PC-9 (cell line): Measurements from ENCODE around the gene PTPRD. TPM values are rescaled to one million over a fixed set of nuclear protein-coding genes. Genes with fewer than 3 reads are reported as not detected.

Experiments
- BruUV-seq: library from RNA; stranded (reverse); fragments of 400-500 nt; replicated peaks from 2 replicates; lab custom pipeline; 2021; lab: Mats Ljungman, UMichigan
- CTCF ChIA-PET: fragments of 300-600 bp; sonication (Branson Sonifier 250); formaldehyde crosslinking; loops from one replicate; lab custom pipeline; 2022; ENCODE audit warnings: antibody characterized with exemption; lab: Charles Lee
- POLR2A ChIA-PET: fragments of 300-600 bp; sonication (Branson Sonifier 250); formaldehyde crosslinking; loops from one replicate; lab custom pipeline; 2022; ENCODE audit warnings: antibody characterized with exemption; ENCODE audit not compliant: unreplicated experiment; lab: Charles Lee
- DNase-seq, 2 experiments: peaks; one replicate each; pipeline versions ENCODE4 v3.0.0 to v3.0.0-alpha.2; 2015 to 2022; ENCODE audit warnings: mixed read lengths in 1 of 2
- H2AFZ ChIP-seq: fragments of 200-600 bp; sonication (generic); 2 replicates; pipeline ENCODE4 v1.8.1; 2017; ENCODE audit warnings: antibody characterized with exemption
- H3F3A ChIP-seq: fragments of 200-600 bp; sonication (generic); 2 replicates; pipeline ENCODE4 v1.8.1; 2017; ENCODE audit warnings: antibody characterized with exemption, mild to moderate bottlenecking, low read depth; ENCODE audit not compliant: insufficient read depth
- H3K27ac ChIP-seq: fragments of 200-600 bp; sonication (generic); 2 replicates; pipeline ENCODE4 v1.6.1; 2016; ENCODE audit warnings: mixed run types
- H3K27me3 ChIP-seq: fragments of 200-600 bp; sonication (generic); 2 replicates; pipeline ENCODE4 v1.6.1; 2016; ENCODE audit warnings: low read depth, mixed run types; ENCODE audit not compliant: insufficient read depth
- H3K36me3 ChIP-seq: fragments of 200-600 bp; sonication (generic); 2 replicates; pipeline ENCODE4 v1.6.1; 2016; ENCODE audit warnings: low read depth, mixed run types
- H3K4me1 ChIP-seq: fragments of 200-600 bp; sonication (generic); replicated peaks from 2 replicates; pipeline ENCODE4 v1.6.1; 2016; ENCODE audit warnings: mixed run types; ENCODE audit not compliant: insufficient read depth
- H3K4me2 ChIP-seq: fragments of 200-600 bp; sonication (generic); 2 replicates; pipeline ENCODE4 v1.6.1; 2017; ENCODE audit warnings: mixed run types
- H3K4me3 ChIP-seq: fragments of 200-600 bp; sonication (generic); 2 replicates; pipeline ENCODE4 v1.6.1; 2016; ENCODE audit warnings: mixed run types
- H3K79me2 ChIP-seq: fragments of 200-600 bp; sonication (generic); 2 replicates; pipeline ENCODE4 v1.6.1; 2017; ENCODE audit warnings: low read depth, mixed run types
- H3K9me2 ChIP-seq: fragments of 200-600 bp; sonication (generic); 2 replicates; pipeline ENCODE4 v1.8.1; 2017; ENCODE audit warnings: mild to moderate bottlenecking; ENCODE audit not compliant: insufficient read depth
- H3K9me3 ChIP-seq: fragments of 200-600 bp; sonication (generic); 2 replicates; pipeline ENCODE4 v1.8.1; 2016; ENCODE audit warnings: low read depth; ENCODE audit not compliant: insufficient read depth
- H4K20me1 ChIP-seq: fragments of 200-600 bp; sonication (generic); 2 replicates; pipeline ENCODE4 v1.8.1; 2017; ENCODE audit not compliant: insufficient read depth
- CTCF ChIP-seq: fragments of 200-600 bp; sonication (generic); conservative IDR thresholded peaks from 2 replicates; pipeline ENCODE4 v1.6.1; 2017; ENCODE audit warnings: mixed run types, antibody characterized with exemption, mild to moderate bottlenecking, moderate library complexity
- EZH2 ChIP-seq: fragments of 200-600 bp; sonication (generic); IDR thresholded peaks from 2 replicates; pipeline ENCODE4 v1.8.0; 2017; ENCODE audit warnings: antibody characterized with exemption, low read depth
- intact Hi-C: fragments of 100-400 bp; cut with micrococcal nuclease; formaldehyde crosslinking; loops from one replicate; pipeline ENCODE4 v1.10.0; 2022; ENCODE audit not compliant: unreplicated experiment
- total RNA-seq: library from RNA; stranded (reverse); gene quantifications from 2 replicates; pipeline ENCODE4 v1.2.3, GENCODE V29; 2021

Gene PTPRD
- total RNA-seq, 1 experiment from 2014 or later: not detected

- Histone ChIP-seq H3K4me1 (no peaks in the 10 kb centered on the region), H3K79me2 (no peaks in the 10 kb centered on the region), H3K4me3 (no peak overlapping the region), H4K20me1 (no peaks in the 10 kb centered on the region), H3K9me3 (no peaks in the 10 kb centered on the region), H2AFZ (no peak overlapping the region), H3K36me3 (no peaks in the 10 kb centered on the region), H3K27me3 (no peaks in the 10 kb centered on the region), H3F3A (no peaks in the 10 kb centered on the region), H3K27ac (no peak overlapping the region), H3K9me2 (no peaks in the 10 kb centered on the region), H3K4me2 (no peak overlapping the region)
- DNase-seq: no peak
- POLR2A ChIA-PET: no interaction called here
- CTCF ChIA-PET: no interaction called here
- no TSS peak for BruUV-seq
- TF ChIP-seq CTCF (no peak), EZH2 (no peak)
- intact Hi-C loops: no loop called here
These were observed 698.6 kb downstream of the PTPRD start for GRCh38 chr9:9914174-9914573.

- Histone ChIP-seq H3K9me2 (no peaks in the 10 kb centered on the region), H3K27me3 (no peaks in the 10 kb centered on the region), H3K27ac (no peak overlapping the region), H3K36me3 (no peaks in the 10 kb centered on the region), H3K9me3 (no peaks in the 10 kb centered on the region), H2AFZ (no peak overlapping the region), H3K79me2 (no peaks in the 10 kb centered on the region), H3K4me1 (no peaks in the 10 kb centered on the region), H3K4me3 (no peak overlapping the region), H3K4me2 (no peak overlapping the region), H4K20me1 (no peaks in the 10 kb centered on the region), H3F3A (no peaks in the 10 kb centered on the region)
- no TSS peak for BruUV-seq
- CTCF ChIA-PET: no interaction called here
- no peak for DNase-seq
- intact Hi-C loops: no loop called here
- TF ChIP-seq CTCF (no peak), EZH2 (no peak)
- POLR2A ChIA-PET: no interaction called here
These were observed 699.4 kb downstream of the PTPRD start for GRCh38 chr9:9913276-9913832.

- peak; percentile 26; the same call in 1 of the 2 replicates for TF ChIP-seq CTCF
- no peak for TF ChIP-seq EZH2
- DNase-seq: no peak
- Histone ChIP-seq H3F3A (no peaks in the 10 kb centered on the region), H3K4me1 (no peaks in the 10 kb centered on the region), H3K36me3 (no peaks in the 10 kb centered on the region), H3K4me2 (no peak overlapping the region), H2AFZ (no peak overlapping the region), H3K4me3 (no peak overlapping the region), H3K27me3 (no peaks in the 10 kb centered on the region), H4K20me1 (no peaks in the 10 kb centered on the region), H3K9me2 (no peaks in the 10 kb centered on the region), H3K27ac (no peak overlapping the region), H3K79me2 (no peaks in the 10 kb centered on the region), H3K9me3 (no peaks in the 10 kb centered on the region)
- CTCF ChIA-PET: no interaction called here
- POLR2A ChIA-PET: no interaction called here
- BruUV-seq: no TSS peak
- intact Hi-C loops: no loop called here
These were observed 700.3 kb downstream of the PTPRD start for GRCh38 chr9:9912459-9912858.
